HG03280 (cell line): Measurements from ENCODE around the gene DNAJC11.
"Not testable (repeated sequence)": the region's sequence is repeated elsewhere in the genome, so short reads cannot be mapped to it uniquely, and the experiment has no call there.

ENCODE experiments used
- ATAC-seq: cut with Tn5 transposase; IDR thresholded peaks from one replicate; pipeline ENCODE4 v1.9.1; 2021; ENCODE audit warnings: mild to moderate bottlenecking, moderate library complexity; ENCODE audit not compliant: unreplicated experiment

Gene DNAJC11, protein sequence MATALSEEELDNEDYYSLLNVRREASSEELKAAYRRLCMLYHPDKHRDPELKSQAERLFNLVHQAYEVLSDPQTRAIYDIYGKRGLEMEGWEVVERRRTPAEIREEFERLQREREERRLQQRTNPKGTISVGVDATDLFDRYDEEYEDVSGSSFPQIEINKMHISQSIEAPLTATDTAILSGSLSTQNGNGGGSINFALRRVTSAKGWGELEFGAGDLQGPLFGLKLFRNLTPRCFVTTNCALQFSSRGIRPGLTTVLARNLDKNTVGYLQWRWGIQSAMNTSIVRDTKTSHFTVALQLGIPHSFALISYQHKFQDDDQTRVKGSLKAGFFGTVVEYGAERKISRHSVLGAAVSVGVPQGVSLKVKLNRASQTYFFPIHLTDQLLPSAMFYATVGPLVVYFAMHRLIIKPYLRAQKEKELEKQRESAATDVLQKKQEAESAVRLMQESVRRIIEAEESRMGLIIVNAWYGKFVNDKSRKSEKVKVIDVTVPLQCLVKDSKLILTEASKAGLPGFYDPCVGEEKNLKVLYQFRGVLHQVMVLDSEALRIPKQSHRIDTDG

DNA sequence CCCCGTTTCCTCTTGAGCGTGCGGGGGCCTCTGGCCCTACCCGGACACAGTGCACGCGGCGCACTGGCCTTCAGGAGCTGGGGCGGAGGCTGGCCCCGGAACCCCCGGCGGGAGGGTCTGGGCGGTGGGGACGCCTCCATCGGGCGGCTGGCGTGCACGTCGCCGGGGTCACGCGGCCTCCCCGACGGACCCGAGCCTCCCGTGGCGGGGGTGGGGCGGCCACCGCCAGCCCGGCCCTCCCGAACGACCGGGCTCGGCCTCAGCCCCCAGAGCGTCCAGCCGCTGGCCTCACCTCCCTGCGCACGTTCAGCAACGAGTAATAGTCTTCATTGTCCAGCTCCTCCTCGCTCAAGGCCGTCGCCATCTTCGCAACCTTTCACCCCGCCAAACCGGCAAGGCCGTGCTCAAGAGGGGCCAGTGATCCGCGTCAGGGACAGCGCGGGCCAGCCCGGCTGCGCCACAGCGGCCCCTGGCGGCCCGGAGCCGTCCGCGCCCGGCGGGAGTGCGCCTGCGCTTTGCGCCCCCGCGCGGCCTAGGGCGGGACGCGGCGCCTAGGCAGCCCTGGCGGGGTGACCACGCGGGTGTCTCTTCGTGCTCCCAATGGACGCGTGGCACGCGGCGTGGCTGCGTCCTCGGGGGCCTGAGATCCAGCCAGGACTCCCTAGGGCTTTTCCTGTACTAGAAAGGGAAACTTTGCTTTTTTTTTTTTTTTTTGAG is at the start of gene DNAJC11:
Gene DNAJC11 (minus strand): TSS at position 380 of the 717 bp plus-strand sequence. CDS start 16 bp downstream, at position 364.
- ATAC-seq: peak; percentile 91

DNA sequence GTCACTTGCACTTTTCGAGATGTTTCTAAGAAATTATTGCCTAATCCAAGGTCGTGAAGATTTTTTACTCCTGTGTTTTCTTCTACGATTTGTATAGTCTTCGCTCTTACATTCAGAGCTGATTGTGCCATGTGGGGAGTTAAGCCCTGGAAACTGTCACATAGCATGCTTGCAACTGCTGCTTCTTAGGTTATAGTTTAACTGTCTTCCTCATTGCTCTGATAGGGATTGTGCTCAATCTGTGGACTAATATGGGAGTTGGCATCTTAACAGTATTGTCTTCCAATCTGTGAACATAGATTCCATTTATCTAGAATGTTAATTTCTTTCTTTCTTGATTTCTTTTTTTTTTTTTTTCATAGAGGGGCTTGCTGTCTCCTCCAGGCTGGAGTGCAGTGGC is 48.9 kb upstream of the DNAJC11 start:
- no peak for ATAC-seq

DNA sequence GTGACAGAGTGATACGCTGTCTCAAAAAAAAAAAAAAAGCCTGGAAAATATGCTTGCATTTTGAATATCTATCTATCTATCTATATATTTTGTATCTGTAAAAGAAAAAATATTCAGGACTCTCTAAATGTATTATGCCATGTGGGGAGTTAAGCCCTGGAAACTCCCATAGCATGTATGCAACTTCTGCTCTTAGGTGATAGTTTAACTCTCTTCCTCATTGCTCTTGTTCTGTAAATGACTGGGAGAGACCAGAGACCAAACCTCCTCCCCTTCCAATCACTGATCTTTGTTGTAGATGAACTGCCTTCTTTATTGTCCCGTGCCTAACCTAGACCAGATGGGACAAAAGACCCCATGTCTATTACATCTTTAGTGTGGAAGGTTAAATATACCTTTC is 46.1 kb upstream of the DNAJC11 start:
- ATAC-seq: no peak

DNA sequence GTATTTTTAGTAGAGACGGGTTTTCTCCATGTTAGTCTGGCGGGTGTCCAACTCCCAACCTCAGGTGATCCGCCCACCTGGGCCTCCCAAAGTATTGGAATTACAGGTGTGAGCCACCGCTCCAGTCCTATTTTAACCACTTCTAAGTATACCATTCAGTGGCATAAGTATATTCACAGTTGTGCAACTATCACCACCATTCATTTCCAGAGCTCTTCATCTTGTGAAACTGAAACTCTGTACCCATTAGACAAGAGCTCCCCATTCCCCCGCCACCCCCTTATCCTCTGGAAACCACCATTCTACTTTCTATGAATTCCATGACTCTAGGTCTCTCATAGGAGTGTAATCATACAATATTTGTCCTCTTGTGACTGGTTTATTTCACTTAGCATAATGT is 43.5 kb upstream of the DNAJC11 start:
- ATAC-seq: no peak

DNA sequence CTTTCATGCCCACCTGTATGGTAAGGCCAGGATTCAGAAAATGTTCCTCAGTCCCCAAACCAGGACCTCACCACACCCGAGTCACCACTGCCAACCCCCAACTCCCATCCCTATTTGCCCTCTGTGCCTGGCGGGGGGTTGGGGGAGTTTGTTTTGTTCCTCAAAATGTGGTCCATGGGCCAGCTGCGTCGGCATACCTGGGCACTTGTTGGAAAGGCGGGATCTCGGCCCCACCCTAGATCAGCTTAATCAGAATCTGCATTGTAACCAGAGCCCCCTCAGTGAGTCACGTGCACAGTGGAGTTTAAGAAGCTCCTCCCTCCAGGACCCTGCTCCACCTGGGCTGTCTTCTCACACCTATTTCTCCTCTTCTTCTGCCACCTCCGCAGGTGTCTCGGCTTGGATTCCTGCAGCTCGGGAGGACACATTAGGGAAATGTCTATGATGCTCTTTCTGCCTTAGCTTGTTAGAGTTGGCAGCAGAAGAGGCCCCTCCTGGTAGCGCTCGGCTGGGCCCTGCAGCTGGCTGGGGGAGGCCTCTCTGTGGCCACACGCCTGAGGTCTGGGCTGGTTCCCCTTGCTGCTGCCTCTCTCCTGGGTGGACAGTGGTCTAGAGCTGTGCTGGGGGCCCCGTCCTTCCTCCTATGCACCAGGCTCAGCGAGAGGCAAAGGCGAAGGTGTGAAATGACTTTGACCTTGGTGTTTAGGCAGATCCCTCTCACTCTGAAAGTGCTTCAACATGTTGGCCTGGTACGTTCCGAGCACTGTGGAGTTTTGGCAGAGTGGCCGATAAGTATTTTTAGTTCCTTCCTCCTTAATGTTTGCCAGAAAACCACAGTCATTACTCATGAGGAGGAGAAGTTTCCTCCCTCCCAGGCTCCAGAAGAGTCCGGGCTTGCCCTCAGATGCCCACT is 41.8 kb upstream of the DNAJC11 start:
- no peak for ATAC-seq

DNA sequence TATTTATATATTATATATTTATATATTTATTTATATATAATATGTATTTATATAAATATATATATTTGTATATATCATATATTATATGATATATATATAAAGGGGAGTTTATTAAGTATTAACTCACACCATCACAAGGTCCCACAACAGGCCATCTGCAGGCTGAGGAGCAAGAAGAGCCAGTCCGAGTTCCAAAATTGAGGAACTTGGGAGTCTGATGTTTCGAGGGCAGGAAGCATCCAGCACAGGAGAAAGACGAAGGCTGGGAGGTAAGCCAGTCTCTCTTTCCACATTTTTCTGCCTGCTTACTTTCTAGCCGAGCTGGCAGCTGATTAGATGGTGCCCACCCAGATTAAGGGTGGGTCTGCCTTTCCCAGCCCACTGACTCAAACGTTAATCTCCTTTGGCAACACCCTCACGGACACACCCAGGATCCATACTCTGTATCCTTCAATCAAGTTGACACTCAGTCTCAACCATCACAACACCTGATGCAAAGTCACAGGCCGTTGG is 41.1 kb upstream of the DNAJC11 start:
- ATAC-seq: not testable (repeated sequence)

DNA sequence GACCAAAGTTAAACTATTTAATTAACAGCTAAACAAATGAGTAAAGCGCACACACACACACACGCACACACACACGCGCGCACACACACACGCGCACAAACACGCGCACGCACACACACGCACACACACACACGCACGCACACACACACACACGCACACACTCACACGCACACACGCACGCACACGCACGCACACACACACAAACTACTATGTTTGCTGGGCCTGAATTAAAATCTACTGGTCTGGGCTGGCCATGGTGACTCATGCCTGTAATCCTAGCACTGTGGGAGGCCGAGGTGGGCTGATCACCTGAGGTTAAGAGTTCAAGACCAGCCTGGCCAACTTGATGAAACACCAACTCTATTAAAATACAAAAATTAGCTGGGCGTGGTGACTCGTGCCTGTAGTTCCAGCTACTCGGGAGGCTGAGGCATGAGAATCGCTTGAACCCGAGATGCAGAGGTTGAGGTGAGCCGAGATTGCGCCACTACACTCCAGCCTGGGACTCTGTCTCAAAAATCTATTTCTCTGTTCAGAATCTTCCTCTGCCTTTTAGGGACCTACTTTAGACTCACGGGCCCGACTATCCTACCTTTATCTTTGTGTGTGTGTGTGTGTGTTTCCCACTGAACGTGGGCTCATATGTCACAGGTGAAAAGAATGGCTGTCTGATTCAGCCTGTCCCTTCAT is 37.5 kb upstream of the DNAJC11 start:
- ATAC-seq: no peak

DNA sequence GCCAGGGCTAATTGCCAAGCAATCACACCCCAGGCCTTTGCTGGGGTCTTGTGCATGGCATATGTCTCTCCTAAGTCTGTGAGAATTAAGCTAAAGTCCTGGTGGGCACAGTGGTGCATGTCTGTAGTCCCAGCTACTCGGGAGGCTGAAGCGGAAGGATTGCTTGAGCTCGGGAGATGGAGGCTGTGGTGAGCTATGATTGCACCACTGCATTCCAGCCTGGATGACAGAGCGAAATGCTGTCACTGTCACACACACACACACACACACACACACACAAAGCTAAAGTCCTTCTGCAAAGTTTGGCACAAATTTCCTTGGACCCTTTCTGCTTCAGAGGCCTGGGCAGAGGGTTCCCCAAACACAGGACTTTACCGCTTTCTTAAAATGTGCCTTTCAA is 31.3 kb upstream of the DNAJC11 start:
- ATAC-seq: no peak

DNA sequence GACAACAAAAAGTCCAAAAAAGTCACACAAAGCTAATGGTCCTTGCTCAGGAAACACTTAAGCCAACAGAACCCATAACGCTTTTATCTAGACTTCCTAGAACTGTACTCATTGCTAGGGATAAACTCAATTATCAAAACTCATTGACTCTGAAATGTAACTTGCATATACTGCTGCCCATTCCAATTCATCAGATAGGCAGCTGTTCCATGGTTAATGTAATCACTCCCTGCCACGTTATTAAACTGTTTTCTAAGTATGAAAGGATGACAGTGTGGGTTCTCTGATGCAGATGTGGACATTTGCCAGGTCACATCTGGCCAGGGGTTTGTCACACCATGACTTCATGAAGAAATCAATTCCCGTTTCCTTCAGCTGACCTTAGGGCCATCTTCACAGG is 30.3 kb upstream of the DNAJC11 start:
- no peak for ATAC-seq

DNA sequence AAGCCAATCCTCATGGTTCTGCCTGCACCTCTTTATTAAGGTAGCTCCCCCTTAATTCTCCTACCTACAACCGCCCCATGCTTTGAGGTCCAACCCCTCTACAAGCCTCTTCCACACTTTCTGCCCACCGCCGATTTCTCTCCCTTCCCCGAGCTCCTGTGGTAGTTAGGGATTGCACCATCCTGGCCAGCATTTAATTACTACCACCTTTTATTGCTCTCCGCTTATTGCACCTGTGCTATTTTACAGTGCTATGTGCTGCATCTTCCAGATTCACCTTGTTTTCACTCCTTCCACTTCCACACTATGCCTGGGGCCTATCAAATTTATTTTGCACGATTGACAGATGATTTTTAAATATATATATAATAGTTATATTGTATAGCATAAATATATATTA is 29.3 kb upstream of the DNAJC11 start:
- no peak for ATAC-seq

DNA sequence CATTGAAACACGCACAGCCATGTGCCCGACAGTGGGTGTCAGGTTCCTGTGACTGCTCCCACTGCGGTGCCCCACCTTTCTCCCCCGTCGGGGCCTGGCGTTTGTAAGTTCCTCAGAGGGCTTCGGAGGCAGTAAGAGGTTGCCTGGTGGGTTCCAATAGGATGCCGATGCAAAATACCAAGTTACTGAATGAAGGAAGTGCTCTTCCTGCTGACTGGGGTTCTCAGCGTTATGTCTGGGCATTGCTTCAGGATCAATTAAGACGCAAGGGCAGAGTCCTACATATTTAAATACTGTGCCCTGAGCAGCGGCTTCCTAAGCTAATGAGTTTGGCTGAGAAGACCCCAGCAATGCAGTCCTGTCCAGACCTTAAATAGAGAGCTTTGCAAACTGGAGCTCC is 28.9 kb upstream of the DNAJC11 start:
- ATAC-seq: no peak

DNA sequence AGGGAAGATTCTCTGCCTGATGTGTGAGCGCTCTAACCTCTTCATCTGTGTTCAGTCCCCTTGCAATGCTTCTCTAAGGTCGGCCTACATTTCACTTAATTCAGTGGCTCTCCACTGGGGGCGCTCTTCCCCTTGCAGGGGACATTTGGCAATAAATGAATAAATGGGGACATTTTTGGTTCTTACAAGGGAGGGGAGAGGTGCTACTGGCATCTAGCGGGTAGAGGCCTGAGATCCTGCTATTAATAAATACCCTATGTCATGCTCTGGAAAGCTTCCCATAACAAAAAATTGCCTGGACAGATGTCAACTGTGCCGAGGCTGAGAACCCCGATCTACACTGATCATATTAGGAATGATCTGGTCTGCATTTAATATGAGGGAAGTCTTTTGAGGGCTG is 25.9 kb upstream of the DNAJC11 start:
- no peak for ATAC-seq

DNA sequence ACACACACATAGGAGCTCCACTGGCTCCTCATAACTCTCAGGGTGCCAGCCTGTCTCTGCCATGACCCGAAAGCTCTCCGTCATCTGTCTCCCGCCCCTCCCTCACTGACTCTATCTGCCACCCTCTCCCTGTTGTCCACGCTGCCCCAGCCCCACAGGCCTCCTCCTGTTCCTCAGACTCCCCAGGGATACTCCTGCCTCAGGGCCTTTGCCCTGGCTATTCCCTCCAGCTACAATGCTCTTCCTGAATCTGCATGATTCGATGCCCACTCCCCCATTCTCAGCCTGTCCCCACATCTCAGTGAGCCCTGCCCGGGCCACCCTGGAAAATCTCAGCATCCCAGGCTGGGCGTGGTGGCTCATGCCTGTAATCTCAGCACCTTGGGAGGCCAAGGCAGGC is 24.6 kb upstream of the DNAJC11 start:
- ATAC-seq: no peak

DNA sequence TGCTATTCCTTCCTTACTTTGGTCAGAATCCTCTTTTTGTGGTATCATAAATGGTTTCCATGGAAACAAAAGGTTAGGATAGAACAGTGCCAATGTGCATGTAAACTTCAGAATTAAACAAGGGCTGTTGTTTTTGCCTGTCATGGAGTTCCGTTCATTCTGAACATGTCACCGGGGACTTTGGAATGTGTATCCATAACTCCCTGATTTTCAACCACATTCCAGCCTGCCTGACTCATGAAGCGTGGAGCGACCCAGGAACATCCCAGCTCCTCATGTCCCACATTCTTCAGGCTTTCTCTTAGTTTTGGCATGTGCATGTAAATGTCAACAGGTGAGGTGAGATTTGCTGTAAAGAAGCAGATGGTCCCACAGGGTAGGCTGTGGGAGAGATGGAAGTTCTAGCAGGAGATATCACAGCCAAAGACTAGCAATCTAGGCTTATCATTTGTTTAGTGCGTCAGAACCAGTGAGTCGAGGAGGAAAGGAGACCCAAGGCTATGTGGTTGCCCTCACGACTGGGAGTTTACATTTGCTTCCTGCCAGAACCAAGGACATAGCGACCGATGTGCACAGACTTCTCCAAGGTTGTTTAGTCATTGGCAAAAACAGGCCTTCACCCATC is 23.0 kb upstream of the DNAJC11 start:
- no peak for ATAC-seq

DNA sequence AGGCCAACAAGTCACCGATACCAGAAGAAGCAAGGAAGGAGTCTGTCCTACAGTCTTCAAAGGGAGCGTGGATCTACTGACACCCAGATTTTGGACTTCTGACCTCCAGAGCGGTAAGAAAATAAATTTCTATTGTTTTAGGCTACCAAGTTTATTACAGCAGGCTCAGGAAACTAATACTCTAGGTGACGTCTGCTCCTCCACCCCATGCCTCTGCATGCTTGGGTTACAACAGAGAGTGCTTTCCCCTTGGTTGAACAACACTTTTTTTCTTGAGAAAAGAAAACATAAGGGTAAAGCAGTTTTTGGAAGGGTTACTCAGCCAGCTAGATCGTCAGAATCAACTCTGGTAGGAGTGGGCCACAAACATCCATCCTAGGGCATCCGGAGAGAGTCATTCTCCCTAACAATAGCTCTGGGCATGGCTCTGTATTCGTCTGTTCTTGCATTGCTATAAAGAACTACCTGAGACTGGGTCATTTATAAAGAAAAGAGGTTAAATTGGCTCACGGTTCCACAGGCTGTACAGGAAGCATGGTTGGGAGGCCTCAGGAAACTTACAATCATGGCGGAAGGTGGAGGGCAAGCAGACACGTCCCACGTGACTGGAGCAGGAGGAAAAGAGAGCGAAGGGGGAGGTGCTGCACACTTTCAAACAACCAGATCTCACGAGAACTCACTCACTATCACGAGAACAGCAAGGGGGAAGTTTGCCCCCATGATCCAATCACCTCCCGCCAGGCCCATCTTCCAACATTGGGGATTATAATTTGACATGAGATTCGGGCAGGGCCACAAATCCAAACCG is 22.2 kb upstream of the DNAJC11 start:
- ATAC-seq: no peak

DNA sequence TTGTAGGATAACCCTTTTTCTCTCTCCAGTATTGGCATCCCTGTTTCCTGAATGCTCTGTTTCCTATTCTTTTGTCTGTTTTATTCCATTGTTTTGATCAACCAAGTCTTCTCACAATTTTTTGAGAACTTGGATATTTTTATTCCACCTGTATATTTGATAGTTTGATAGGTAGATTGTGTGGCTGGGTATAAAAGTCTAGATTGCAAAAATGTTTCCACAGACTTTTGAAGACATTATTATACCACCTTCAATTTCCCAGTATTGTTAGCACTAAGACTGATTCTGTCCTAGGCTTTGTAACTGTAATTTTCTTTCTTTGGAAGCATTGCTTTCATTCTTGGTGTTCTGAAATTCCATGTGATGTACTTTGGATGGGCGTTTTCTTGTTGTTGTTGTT is 9.6 kb upstream of the DNAJC11 start:
- ATAC-seq: no peak

DNA sequence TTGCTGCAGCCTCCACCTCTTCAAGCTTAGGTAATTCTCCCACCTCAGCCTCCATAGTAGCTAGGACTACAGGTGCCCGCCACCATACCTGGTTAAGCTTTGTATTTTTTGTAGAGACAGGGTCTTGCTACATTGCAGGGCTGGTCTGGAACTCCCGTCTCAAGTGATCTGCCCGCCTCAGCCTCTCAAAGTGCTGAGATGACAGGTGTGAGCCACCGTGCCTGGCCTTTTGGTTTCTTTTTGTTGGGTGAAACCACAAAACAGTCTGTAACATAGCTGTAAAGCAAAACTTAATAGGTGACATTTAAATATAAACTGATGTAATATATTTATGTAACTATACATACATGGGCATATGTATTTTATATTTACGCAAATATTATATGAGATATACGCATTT is 3.1 kb upstream of the DNAJC11 start:
- no peak for ATAC-seq

DNA sequence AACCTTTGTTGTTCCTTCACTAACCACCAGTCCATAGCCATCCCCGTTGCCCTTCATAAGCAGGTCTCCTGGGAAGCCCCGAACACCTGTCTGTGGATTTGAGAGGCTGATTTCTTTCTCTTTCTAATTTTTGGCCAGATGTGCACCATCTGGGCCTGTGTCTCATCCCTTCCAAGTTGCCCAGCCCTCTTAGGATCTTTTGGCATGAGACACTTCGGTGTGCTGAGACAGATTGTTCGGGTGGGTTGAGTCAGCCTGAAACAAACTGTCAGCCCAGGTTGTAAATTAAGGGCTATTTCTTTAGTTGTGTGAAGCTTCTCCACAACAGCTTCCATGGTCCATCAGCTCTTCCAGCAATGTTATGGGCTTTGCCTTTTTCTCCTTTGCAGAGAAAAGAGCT is 1.4 kb upstream of the DNAJC11 start:
- ATAC-seq: no peak

DNA sequence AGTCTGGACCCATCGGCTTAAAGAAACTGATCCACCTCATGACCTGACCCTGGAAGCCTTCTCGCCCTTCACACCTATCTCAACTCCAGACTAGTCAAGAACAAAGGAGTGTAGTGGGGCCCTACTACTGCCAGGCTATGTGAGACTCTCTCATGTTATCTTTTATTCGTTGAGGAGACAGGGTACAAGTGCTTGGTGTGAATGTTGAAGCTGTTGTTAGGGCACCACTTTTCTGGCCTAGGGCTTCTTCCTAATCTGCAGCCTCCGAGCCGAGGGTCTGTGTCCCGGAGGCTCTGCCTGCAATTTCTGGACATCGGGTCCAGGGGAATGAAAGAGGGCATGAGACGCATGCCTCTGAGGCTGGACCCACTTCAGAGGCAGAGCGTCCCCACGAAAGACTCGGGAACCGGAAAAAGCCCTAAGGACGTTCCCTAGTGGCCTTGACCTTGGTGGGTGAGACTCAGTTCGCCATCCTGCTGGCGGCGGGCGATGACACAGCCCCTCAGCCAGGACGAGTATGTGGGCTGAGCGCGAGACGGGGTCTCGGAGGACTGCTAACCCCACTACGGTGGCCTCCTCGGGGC is 671 bp downstream of the DNAJC11 start:
- no peak for ATAC-seq
